A673 (cell line): ENCODE measurements around the gene ADGRL3.

Experiments used
- CTCF ChIP-seq: fragments of 300-800, 200-600 bp; sonication (generic); conservative IDR thresholded peaks from 2 replicates; pipeline ENCODE4 v1.5.1; 2017; ENCODE audit warnings: low read depth, mild to moderate bottlenecking, antibody characterized with exemption, low read length, moderate library complexity, mixed read lengths
- EZH2 ChIP-seq: fragments of 200-600 bp; sonication (generic); IDR thresholded peaks from 2 replicates; pipeline ENCODE4 v1.6.1; 2017; ENCODE audit warnings: borderline replicate concordance, low read depth, mild to moderate bottlenecking, mixed read lengths, antibody characterized with exemption, low read length; ENCODE audit not compliant: poor library complexity, severe bottlenecking

GRCh38 chr4:61995717-61996340, 795.7 kb downstream of the ADGRL3 start:
- no peak for TF ChIP-seq EZH2
- TF ChIP-seq CTCF = no peak
